Measurements from ENCODE around the gene ADNP2.

Gene ADNP2, protein sequence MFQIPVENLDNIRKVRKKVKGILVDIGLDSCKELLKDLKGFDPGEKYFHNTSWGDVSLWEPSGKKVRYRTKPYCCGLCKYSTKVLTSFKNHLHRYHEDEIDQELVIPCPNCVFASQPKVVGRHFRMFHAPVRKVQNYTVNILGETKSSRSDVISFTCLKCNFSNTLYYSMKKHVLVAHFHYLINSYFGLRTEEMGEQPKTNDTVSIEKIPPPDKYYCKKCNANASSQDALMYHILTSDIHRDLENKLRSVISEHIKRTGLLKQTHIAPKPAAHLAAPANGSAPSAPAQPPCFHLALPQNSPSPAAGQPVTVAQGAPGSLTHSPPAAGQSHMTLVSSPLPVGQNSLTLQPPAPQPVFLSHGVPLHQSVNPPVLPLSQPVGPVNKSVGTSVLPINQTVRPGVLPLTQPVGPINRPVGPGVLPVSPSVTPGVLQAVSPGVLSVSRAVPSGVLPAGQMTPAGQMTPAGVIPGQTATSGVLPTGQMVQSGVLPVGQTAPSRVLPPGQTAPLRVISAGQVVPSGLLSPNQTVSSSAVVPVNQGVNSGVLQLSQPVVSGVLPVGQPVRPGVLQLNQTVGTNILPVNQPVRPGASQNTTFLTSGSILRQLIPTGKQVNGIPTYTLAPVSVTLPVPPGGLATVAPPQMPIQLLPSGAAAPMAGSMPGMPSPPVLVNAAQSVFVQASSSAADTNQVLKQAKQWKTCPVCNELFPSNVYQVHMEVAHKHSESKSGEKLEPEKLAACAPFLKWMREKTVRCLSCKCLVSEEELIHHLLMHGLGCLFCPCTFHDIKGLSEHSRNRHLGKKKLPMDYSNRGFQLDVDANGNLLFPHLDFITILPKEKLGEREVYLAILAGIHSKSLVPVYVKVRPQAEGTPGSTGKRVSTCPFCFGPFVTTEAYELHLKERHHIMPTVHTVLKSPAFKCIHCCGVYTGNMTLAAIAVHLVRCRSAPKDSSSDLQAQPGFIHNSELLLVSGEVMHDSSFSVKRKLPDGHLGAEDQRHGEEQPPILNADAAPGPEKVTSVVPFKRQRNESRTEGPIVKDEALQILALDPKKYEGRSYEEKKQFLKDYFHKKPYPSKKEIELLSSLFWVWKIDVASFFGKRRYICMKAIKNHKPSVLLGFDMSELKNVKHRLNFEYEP

GRCh38 chr18:80108739-80109675 lies at the start of gene ADNP2:
Gene ADNP2 (plus strand): TSS chr18:80109262. CDS start chr18:80117543, 8,281 bp downstream.
- DNase-seq (ENCODE audit: low spot score): peak; percentile 92

GRCh38 chr18:80059945-80060344 lies 49.1 kb upstream of the ADNP2 start:
- DNase-seq (ENCODE audit: low spot score): no peak

DNA sequence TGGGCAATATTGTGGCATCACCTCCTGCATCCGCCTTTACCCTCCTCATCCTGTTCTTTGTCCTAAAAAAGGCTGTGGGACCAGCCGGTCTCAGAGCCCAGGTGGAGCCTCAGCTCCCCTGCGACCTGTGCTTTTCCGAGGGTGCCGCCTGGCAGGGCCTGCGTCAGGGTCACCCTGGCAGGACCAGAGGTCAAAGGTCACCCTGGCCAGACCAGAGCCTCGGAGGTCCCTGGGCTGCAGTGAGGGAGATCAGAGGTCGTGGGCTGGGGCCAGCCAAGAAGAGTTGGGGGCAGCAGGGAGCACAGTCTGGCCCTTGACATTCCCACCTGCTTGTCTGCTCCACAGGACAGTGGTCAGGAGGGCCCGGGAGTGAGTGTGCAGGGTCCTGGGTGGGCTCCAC lies 43.4 kb upstream of the ADNP2 start:
- no peak for DNase-seq (ENCODE audit: low spot score)

DNA sequence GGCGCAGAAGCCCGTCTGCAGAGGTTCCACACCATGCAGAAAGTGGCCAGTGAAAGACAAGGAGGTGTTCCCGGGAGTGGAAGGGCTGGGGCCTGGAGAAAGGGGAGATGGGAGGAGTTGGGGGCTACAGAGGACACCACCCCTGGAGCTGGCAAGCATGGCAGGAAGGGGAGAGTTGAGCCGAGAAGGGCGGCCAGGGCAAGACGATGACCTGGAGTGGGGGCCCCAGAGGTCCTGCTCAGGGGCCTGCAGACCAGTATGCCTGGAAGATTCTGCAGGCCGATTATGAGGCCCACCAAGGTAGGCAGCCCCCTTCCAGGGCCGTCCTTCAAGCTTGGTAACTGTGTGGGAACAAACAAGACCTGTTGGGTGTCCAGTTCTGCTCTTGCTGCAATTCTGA lies 41.7 kb upstream of the ADNP2 start:
- no peak for DNase-seq (ENCODE audit: low spot score)

DNA sequence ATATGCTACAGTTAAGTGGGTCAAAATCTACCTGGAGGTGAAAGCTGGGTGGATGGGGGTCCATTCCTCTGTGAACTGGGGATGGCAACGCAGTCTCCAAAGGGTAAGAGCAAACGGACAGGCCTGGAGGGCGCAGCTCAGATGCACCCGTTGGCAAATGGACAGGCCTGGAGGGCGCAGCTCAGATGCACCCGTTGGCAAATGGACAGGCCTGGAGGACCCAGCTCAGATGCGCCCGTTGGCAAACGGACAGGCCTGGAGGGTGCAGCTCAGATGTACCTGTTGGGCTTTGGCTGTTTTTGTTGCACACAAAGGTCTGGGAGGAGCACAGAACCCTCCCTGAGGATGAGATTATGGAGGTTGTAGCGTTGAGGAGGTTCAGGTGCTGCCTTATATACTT lies 41.2 kb upstream of the ADNP2 start:
- DNase-seq (ENCODE audit: low spot score): no peak

DNA sequence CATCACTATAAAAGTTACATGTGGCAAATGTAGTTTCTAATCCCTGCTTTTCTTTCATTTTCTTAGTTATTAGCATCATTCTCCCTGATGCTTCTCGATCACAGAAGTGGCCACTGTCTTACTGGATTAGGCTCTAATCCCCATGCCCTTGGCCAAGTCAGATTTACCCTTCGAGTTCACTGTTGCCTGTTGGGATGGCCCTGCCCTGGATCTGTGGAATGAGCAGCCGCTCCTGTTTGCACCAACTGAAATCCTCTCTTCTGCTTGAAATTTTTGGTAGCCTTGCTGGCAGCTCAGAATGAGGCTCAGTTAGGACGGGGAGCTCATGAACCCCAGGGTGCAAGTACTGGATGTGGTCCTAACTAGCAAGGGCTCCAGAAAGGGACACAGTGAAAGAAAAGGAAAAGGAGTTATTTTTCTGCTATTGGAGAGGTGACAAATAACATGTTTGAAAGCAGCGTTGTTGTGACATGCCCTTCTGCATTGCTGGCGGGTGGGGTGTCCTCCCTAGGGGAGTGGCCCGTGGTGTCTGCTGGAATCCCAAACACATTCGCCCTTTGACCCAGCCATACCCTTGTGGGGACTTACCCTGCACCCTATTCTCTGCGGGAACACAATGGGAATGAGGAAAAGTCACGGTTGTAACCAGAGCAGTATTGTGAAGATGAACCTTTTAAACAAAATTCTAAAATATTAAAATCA lies 40.3 kb upstream of the ADNP2 start:
- DNase-seq (ENCODE audit: low spot score): no peak

DNA sequence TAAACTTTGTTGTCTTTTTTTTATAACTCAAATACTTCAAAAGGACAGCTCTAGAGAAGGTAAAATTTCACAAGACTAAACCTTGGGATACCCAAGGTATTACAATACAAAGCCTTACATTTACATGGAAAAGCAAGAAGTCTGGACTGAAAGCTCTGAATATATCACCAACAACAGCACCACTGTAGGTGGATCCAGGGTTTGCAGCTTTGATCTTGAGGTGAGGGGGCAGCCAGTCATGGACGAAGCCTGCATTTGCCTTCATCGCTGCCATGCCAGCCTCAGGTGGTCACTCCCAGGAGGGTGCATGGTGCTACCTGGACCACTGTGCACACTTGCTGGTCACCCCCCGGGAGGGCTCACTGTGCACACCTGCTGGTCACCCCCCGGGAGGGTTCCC lies 38.2 kb upstream of the ADNP2 start:
- no peak for DNase-seq (ENCODE audit: low spot score)

DNA sequence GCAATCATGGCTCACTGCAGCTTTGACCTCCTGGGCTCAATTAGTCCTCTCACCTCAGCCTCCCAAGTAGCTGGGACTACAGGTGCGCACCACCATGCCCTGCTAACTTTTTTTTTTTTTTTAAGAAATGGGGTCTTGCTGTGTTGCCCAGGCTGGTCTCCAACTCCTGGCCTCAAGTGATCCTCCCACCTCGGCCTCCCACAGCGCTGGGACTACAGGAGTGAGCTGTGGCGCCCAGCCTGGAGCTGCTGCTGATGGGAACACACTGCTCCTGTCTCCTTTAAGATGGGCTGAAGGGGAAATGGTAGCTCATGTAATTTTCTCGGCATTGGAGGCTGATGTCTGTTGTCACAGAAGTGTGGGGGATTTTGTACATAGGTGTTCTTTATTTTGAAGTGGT lies 34.9 kb upstream of the ADNP2 start:
- no peak for DNase-seq (ENCODE audit: low spot score)

GRCh38 chr18:80074697-80075096 lies 34.4 kb upstream of the ADNP2 start:
- DNase-seq (ENCODE audit: low spot score): no peak

DNA sequence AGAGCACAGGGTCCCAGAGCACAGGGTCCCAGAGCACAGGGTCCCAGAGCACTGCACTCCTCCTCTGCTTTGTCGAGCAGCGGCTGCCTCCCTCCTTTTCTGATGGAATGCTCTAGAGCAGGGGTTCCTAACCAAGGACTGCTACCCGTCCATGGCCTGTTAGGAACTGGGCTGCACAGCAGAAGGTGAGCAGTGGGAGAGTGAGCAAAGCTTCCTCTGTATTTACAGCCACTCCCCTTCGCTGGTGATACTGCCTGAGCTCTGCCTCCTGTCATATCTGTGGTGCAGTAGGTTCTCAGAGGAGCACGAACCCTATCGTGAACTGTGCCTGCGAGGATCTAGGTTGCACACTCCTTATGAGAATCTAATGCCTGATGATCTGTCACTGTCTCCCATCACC lies 33.1 kb upstream of the ADNP2 start:
- no peak for DNase-seq (ENCODE audit: low spot score)

GRCh38 chr18:80076379-80076778 lies 32.7 kb upstream of the ADNP2 start:
- no peak for DNase-seq (ENCODE audit: low spot score)

DNA sequence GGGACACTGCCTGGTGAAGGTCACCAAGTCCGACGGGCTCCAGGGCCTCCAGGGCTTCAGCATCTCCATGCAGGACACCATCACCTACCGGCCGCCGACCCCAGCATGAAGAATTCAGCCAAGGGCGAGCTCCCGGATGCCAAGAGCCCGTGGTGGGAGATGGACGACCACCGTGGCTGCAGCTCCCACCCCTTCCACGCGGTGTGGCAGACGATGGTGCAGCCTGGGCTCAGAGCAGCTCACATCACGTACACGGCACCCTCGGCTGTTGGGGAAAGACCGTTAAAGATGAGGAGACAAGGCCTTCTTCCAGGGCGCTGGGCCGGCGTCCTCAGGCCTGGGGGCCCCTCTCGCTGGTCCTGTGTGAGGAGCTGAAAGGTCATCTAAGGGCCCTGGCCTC lies 31.2 kb upstream of the ADNP2 start:
- DNase-seq (ENCODE audit: low spot score): no peak

- DNase-seq (ENCODE audit: low spot score): no peak
These were observed 22.8 kb upstream of the ADNP2 start for GRCh38 chr18:80086281-80086680.

GRCh38 chr18:80088036-80088435 lies 21.0 kb upstream of the ADNP2 start:
- DNase-seq (ENCODE audit: low spot score): no peak

DNA sequence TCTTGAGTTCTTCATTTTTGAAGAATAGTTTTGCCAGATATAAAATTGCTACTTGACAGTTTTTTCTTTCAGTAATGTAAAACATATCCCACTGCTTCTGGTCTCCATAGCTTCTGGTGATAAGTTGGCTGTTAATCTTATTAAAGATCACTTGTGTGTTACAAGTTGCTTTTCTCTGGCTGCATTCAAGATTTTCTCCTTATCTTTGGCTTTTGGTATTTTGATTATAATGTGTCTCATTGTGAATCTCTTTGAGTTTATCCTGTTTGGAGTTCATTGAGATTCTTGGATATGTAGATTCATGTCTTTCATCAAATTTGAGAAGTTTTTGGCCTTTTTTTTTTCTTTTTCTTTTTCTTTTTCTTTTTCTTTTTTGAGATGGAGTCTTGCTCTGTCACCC lies 20.2 kb upstream of the ADNP2 start:
- DNase-seq (ENCODE audit: low spot score): no peak

- no peak for DNase-seq (ENCODE audit: low spot score)
These were observed 13.6 kb upstream of the ADNP2 start for GRCh38 chr18:80095414-80095813.

GRCh38 chr18:80096032-80096565 lies 13.0 kb upstream of the ADNP2 start:
- DNase-seq (ENCODE audit: low spot score): no peak

- DNase-seq (ENCODE audit: low spot score): no peak
These were observed 11.9 kb upstream of the ADNP2 start for GRCh38 chr18:80097201-80097600.

GRCh38 chr18:80103231-80103630 lies 5.8 kb upstream of the ADNP2 start:
- peak; percentile 59 for DNase-seq (ENCODE audit: low spot score)

- no peak for DNase-seq (ENCODE audit: low spot score)
These were observed 4.7 kb upstream of the ADNP2 start for GRCh38 chr18:80104364-80104779.

All from hepatic stellate cell (primary cell).